IMR-90 (cell line): ENCODE results near the gene SWAP70. TPM values are rescaled to one million over a fixed set of nuclear protein-coding genes. Genes with fewer than 3 reads are reported as not detected.
A peak's percentile ranks its signal among the peaks of the same experiment; 100 is the strongest.

Source experiments
- ATAC-seq: fragments of 200-7000 bp; cut with Tn5 transposase; 2 replicates; pipeline ENCODE4 v1.9.1; 2020; ENCODE audit warnings: low read depth, mild to moderate bottlenecking, moderate library complexity
- BruUV-seq: library from RNA; stranded (reverse); fragments of 400-500 nt; replicated peaks from 2 replicates; lab custom pipeline; 2021; lab: Mats Ljungman, UMichigan
- CTCF ChIA-PET: fragments of 300-600 bp; formaldehyde crosslinking; extraction: SDS; loops from one replicate; lab custom pipeline; 2021; ENCODE audit warnings: antibody characterized with exemption; lab: Yijun Ruan, JAX
- POLR2A ChIA-PET: fragments of 300-600 bp; sonication (Branson Sonifier 250); formaldehyde crosslinking; loops from one replicate; lab custom pipeline; 2022; ENCODE audit warnings: antibody characterized with exemption; ENCODE audit not compliant: unreplicated experiment; lab: Charles Lee
- DNase-seq: peaks from one replicate; pipeline ENCODE4 v3.0.0; 2013
- H2AFZ ChIP-seq: replicated peaks from 2 replicates; pipeline ENCODE3; 2013; ENCODE audit warnings: low read length, mild to moderate bottlenecking; ENCODE audit not compliant: poor library complexity
- H2AK5ac ChIP-seq: 2 replicates; pipeline ENCODE4 v1.6.1; 2013; ENCODE audit warnings: low read depth, low read length, inconsistent platforms
- H2AK9ac ChIP-seq: replicated peaks from 2 replicates; pipeline ENCODE3; 2013; ENCODE audit warnings: mild to moderate bottlenecking, low read depth, low read length, moderate library complexity; ENCODE audit not compliant: poor library complexity
- H2BK120ac ChIP-seq: 2 replicates; pipeline ENCODE4 v1.6.1; 2013; ENCODE audit warnings: low read depth, low read length, inconsistent platforms
- H2BK15ac ChIP-seq: 3 replicates; pipeline ENCODE4 v1.6.1; 2013; ENCODE audit warnings: low read depth, low read length, inconsistent platforms
- H2BK20ac ChIP-seq: 2 replicates; pipeline ENCODE4 v1.6.1; 2013; ENCODE audit warnings: low read depth, mild to moderate bottlenecking, inconsistent platforms, low read length, moderate library complexity
- H2BK5ac ChIP-seq: 2 replicates; pipeline ENCODE4 v1.6.1; 2013; ENCODE audit warnings: mild to moderate bottlenecking, low read depth, low read length, inconsistent platforms; ENCODE audit not compliant: poor library complexity, severe bottlenecking
- H3K14ac ChIP-seq: replicated peaks from 2 replicates; pipeline ENCODE4 v1.6.1; 2013; ENCODE audit warnings: low read depth, low read length, inconsistent platforms
- H3K18ac ChIP-seq: 2 replicates; pipeline ENCODE4 v1.6.1; 2013; ENCODE audit warnings: low read depth, low read length, control low read depth
- H3K23ac ChIP-seq: 2 replicates; pipeline ENCODE4 v1.6.1; 2013; ENCODE audit warnings: low read depth, low read length, inconsistent platforms
- H3K27ac ChIP-seq: 2 replicates; pipeline ENCODE4 v1.5.1; 2013; ENCODE audit warnings: mild to moderate bottlenecking, control low read depth, low read length; ENCODE audit not compliant: insufficient read depth
- H3K27me3 ChIP-seq: 2 replicates; pipeline ENCODE4 v1.6.1; 2013; ENCODE audit warnings: low read length; ENCODE audit not compliant: control insufficient read depth, insufficient read depth
- H3K36me3 ChIP-seq: 2 replicates; pipeline ENCODE4 v1.6.1; 2013; ENCODE audit warnings: low read length, mixed read lengths; ENCODE audit not compliant: control insufficient read depth, insufficient read depth
- H3K4ac ChIP-seq: 2 replicates; pipeline ENCODE4 v1.6.1; 2013; ENCODE audit warnings: low read depth, low read length, inconsistent platforms
- H3K4me1 ChIP-seq: 2 replicates; pipeline ENCODE4 v1.6.1; 2013; ENCODE audit warnings: low read length, mixed read lengths; ENCODE audit not compliant: control insufficient read depth, insufficient read depth
- H3K4me2 ChIP-seq: 2 replicates; pipeline ENCODE4 v1.6.1; 2013; ENCODE audit warnings: low read depth, mild to moderate bottlenecking, control low read depth, low read length, moderate library complexity
- H3K4me3 ChIP-seq: 2 replicates; pipeline ENCODE4 v1.5.1; 2013; ENCODE audit warnings: low read depth, mild to moderate bottlenecking, control low read depth, low read length, moderate library complexity; ENCODE audit not compliant: insufficient read depth
- H3K56ac ChIP-seq: 2 replicates; pipeline ENCODE4 v1.6.1; 2013; ENCODE audit warnings: low read length, inconsistent platforms; ENCODE audit not compliant: insufficient read depth; ENCODE audit errors: extremely low read depth
- H3K79me1 ChIP-seq, 2 experiments: 2 replicates each; pipeline ENCODE4 v1.6.1; 2013; ENCODE audit warnings: low read length in 2 of 2, inconsistent platforms in 1 of 2, low read depth in 1 of 2
- H3K9ac ChIP-seq: 2 replicates; pipeline ENCODE4 v1.6.1; 2013; ENCODE audit warnings: low read depth, low read length, control low read depth
- H3K9me1 ChIP-seq: 2 replicates; pipeline ENCODE4 v1.6.1; 2013; ENCODE audit warnings: low read length, inconsistent platforms; ENCODE audit not compliant: insufficient read depth
- H3K9me3 ChIP-seq: 2 replicates; pipeline ENCODE4 v1.6.1; 2013; ENCODE audit warnings: low read length; ENCODE audit not compliant: control insufficient read depth, insufficient read depth
- H4K20me1 ChIP-seq: 2 replicates; pipeline ENCODE4 v1.6.1; 2013; ENCODE audit warnings: low read length, inconsistent platforms; ENCODE audit not compliant: insufficient read depth
- H4K5ac ChIP-seq: 2 replicates; pipeline ENCODE4 v1.6.1; 2013; ENCODE audit warnings: mild to moderate bottlenecking, low read depth, low read length, control low read depth
- H4K8ac ChIP-seq, 2 experiments: 2 replicates each; pipeline ENCODE4 v1.6.1; 2013; ENCODE audit warnings: low read depth in 2 of 2, low read length in 2 of 2, control low read depth in 1 of 2, inconsistent platforms in 1 of 2
- H4K91ac ChIP-seq: 2 replicates; pipeline ENCODE4 v1.6.1; 2013; ENCODE audit warnings: low read depth, low read length, inconsistent platforms; ENCODE audit not compliant: insufficient read depth
- CEBPB ChIP-seq: IDR thresholded peaks from 2 replicates; pipeline ENCODE4 v1.6.1; 2012; ENCODE audit warnings: low read depth, low read length, improper control_type of control experiment
- FOS ChIP-seq: fragments of 150-350 bp; IDR thresholded peaks from 2 replicates; pipeline ENCODE4 v1.6.1; 2016; ENCODE audit warnings: low read depth, low read length
- MAFK ChIP-seq: IDR thresholded peaks from 2 replicates; pipeline ENCODE4 v1.6.1; 2012; ENCODE audit warnings: low read depth, low read length, improper control_type of control experiment
- MAZ ChIP-seq: IDR thresholded peaks from 2 replicates; pipeline ENCODE4 v1.6.1; 2012; ENCODE audit warnings: low read depth, mild to moderate bottlenecking, low read length, improper control_type of control experiment, moderate library complexity, borderline replicate concordance
- MXI1 ChIP-seq: IDR thresholded peaks from 2 replicates; pipeline ENCODE4 v1.6.1; 2012; ENCODE audit warnings: low read depth, mild to moderate bottlenecking, low read length, moderate library complexity, borderline replicate concordance
- NFE2L2 ChIP-seq: fragments of 150-350 bp; IDR thresholded peaks from 2 replicates; pipeline ENCODE4 v1.6.1; 2016; ENCODE audit warnings: low read depth, mild to moderate bottlenecking, low read length
- POLR2A ChIP-seq: IDR thresholded peaks from 2 replicates; pipeline ENCODE4 v1.6.1; 2012; ENCODE audit warnings: mild to moderate bottlenecking, low read depth, low read length
- RFX5 ChIP-seq: IDR thresholded peaks from 2 replicates; pipeline ENCODE4 v1.8.0; 2012; ENCODE audit warnings: low read depth, mild to moderate bottlenecking, low read length, moderate library complexity
- WGBS, 2 experiments: methylation state at CpG; one replicate each; pipeline versions ENCODE4 v1.1.5 to v1.1.7; 2013; ENCODE audit warnings: missing lambda C conversion rate in 2 of 2; ENCODE audit not compliant: insufficient read length in 1 of 2; ENCODE audit errors: extremely low coverage in 2 of 2; 5-methylcytosine and 5-hydroxymethylcytosine counted together
- dilution Hi-C: fragments of 300-500 bp; cut with HindIII; formaldehyde crosslinking; loops from one replicate; pipeline ENCODE4 v1.14.3; 2018; ENCODE audit warnings: low sequenced_read_pairs; ENCODE audit not compliant: unreplicated experiment
- in situ Hi-C: fragments of 300-500 bp; cut with MboI; formaldehyde crosslinking; loops from 3 replicates; pipeline ENCODE4 v1.14.3; 2019; ENCODE audit warnings: low sequenced_read_pairs, inconsistent platforms, mixed read lengths
- intact Hi-C: fragments of 100-400 bp; cut with micrococcal nuclease; formaldehyde crosslinking; loops from 2 replicates; pipeline ENCODE4 v1.10.0; 2022
- polyA plus RNA-seq, 3 experiments: library from polyadenylated mRNA; depleted of rRNA; stranded (reverse); fragments of >200 nt; gene quantifications; 2 replicates each; pipeline ENCODE4 v1.2.3, GENCODE V29; 2012; ENCODE audit warnings: low replicate concordance in 1 of 3
- total RNA-seq: library from RNA; depleted of rRNA; stranded (reverse); fragments of >200 nt; gene quantifications from 2 replicates; pipeline ENCODE4 v1.2.3, GENCODE V29; 2012

SWAP70 gene
- total and polyA plus RNA-seq, 2 of the 4 experiments (the other 2 are of a cell fraction): 15.5 to 19.9 TPM

GRCh38 chr11:9711454-9712307 lies 47.8 kb downstream of the SWAP70 start (continued):
- TF ChIP-seq RFX5: no peak
- TF ChIP-seq CEBPB: no peak

GRCh38 chr11:9714272-9714940 lies 50.5 kb downstream of the SWAP70 start:
- Histone ChIP-seq H3K23ac (no peak overlapping the region), H3K4ac (no peak overlapping the region), H2BK20ac (no peak overlapping the region), H3K9me3 (no peaks in the 10 kb centered on the region; the same call in 1 of the 2 replicates), H3K79me1 (peaks cover 27 to 85% of the 10 kb centered on the region in 2 experiments), H2AK5ac (no peak overlapping the region), H3K27me3 (no peaks in the 10 kb centered on the region), H4K8ac (no peak overlapping the region), H3K9ac (no peak overlapping the region), H3K56ac (no peak overlapping the region), H4K91ac (no peak overlapping the region), H2BK120ac (no peak overlapping the region), H3K4me1 (peaks cover 3% of the 10 kb centered on the region; the same call in 1 of the 2 replicates), H3K18ac (no peak overlapping the region), H3K4me3 (no peak overlapping the region), H4K5ac (no peak overlapping the region), H3K14ac (no peak overlapping the region), H2BK15ac (no peak overlapping the region), H3K4me2 (no peak overlapping the region), H2AK9ac (no peak overlapping the region), H3K36me3 (peaks cover 5% of the 10 kb centered on the region), H3K27ac (no peak overlapping the region), H2AFZ (no peak overlapping the region), H4K20me1 (peaks cover 15% of the 10 kb centered on the region; the same call in 1 of the 2 replicates), H2BK5ac (no peak overlapping the region), H3K9me1 (peaks cover 16% of the 10 kb centered on the region)
- intact Hi-C loops: no loop called here
- in situ Hi-C loops: no loop called here
- TF ChIP-seq MXI1: no peak
- TF ChIP-seq CEBPB: no peak
- no peak for TF ChIP-seq MAZ
- no peak for TF ChIP-seq POLR2A
- TF ChIP-seq MAFK: no peak
- TF ChIP-seq FOS: no peak
- TF ChIP-seq NFE2L2: no peak
- ATAC-seq (peak; percentile 63), DNase-seq (peak; percentile 49)
- ChIA-PET CTCF (no interaction called here), POLR2A (interaction anchor here (0.6 kb wide), 1 partner anchor 394 kb away, joined by 3 read pairs; no protein-coding TSS in a partner anchor)
- WGBS, 2 experiments: no CpG with 5 or more reads among the region's 5 CpGs
- dilution Hi-C loops: no loop called here
- no TSS peak for BruUV-seq
